ENCODE data around the gene ITGB6. TPM values are rescaled to one million over a fixed set of nuclear protein-coding genes. Genes with fewer than 3 reads are reported as not detected.
A peak's percentile ranks its signal among the peaks of the same experiment; 100 is the strongest.

Gene ITGB6
- total and polyA plus RNA-seq, 2 of the 4 experiments (the other 2 are of a cell fraction) = under 0.01 TPM; not detected in 1

- Histone ChIP-seq H4K20me1 (ENCODE audit: insufficient read depth, low read length) (no peaks in the 10 kb centered on the region), H2BK5ac (ENCODE audit: low read depth, low read length, poor library complexity, severe bottlenecking) (peak overlapping the region; percentile 97), H2AFZ (replicated peaks; ENCODE audit: low read length, poor library complexity) (no peak overlapping the region), H3K56ac (ENCODE audit: extremely low read depth, insufficient read depth, low read length) (no peak overlapping the region), H3K27me3 (ENCODE audit: control insufficient read depth, insufficient read depth, low read length) (no peaks in the 10 kb centered on the region), H3K36me3 (ENCODE audit: control insufficient read depth, insufficient read depth, low read length) (no peaks in the 10 kb centered on the region), H2BK20ac (ENCODE audit: low read depth, low read length) (peak overlapping the region; percentile 92), H4K91ac (ENCODE audit: insufficient read depth, low read depth, low read length) (peak overlapping the region; percentile 99), H3K14ac (replicated peaks; ENCODE audit: low read depth, low read length) (peak overlapping the region; percentile 98), H3K9ac (ENCODE audit: low read depth, low read length) (no peak overlapping the region), H3K9me1 (ENCODE audit: insufficient read depth, low read length) (peaks cover 37% of the 10 kb centered on the region), H2BK15ac (ENCODE audit: low read depth, low read length) (peak overlapping the region; percentile 90; the same call in 2 of the 3 replicates), H3K4me2 (ENCODE audit: low read depth, low read length) (no peak overlapping the region), H3K79me1 (ENCODE audit: low read depth in 1 of 2, low read length in 2 of 2) (peaks cover 0 to 5% of the 10 kb centered on the region in 2 experiments; a peak in 1 of 4 replicates), H3K4me1 (ENCODE audit: control insufficient read depth, insufficient read depth, low read length) (peaks cover 36% of the 10 kb centered on the region), H3K18ac (ENCODE audit: low read depth, low read length) (peak overlapping the region; percentile 82; the same call in 1 of the 2 replicates), H3K4me3 (ENCODE audit: insufficient read depth, low read depth, low read length) (no peak overlapping the region), H2AK5ac (ENCODE audit: low read depth, low read length) (peak overlapping the region; percentile 93), H4K8ac (ENCODE audit: low read depth in 2 of 2, low read length in 2 of 2) (peak overlapping the region; percentile 82 to 97; a peak in 2 of 4 replicates), H2BK120ac (ENCODE audit: low read depth, low read length) (peak overlapping the region; percentile 98), H4K5ac (ENCODE audit: low read depth, low read length) (peak overlapping the region; percentile 92; the same call in 1 of the 2 replicates), H2AK9ac (replicated peaks; ENCODE audit: low read depth, low read length, poor library complexity) (no peak overlapping the region), H3K9me3 (ENCODE audit: control insufficient read depth, insufficient read depth, low read length) (no peaks in the 10 kb centered on the region), H3K27ac (ENCODE audit: insufficient read depth, low read length) (no peak overlapping the region), H3K4ac (ENCODE audit: low read depth, low read length) (peak overlapping the region; percentile 98), H3K23ac (ENCODE audit: low read depth, low read length) (peak overlapping the region; percentile 96; the same call in 1 of the 2 replicates)
- in situ Hi-C loops (cut with MboI; ENCODE audit: low sequenced_read_pairs) (no loop called here), dilution Hi-C loops (cut with HindIII; ENCODE audit: low sequenced_read_pairs, unreplicated experiment) (no loop called here), intact Hi-C loops (cut with micrococcal nuclease) (no loop called here)
- no TSS peak for BruUV-seq (replicated peaks)
- ChIA-PET CTCF (interaction anchor here (1.1 kb wide), 1 partner anchor 772 kb away, joined by 3 read pairs; no protein-coding TSS in a partner anchor), POLR2A (ENCODE audit: unreplicated experiment) (no interaction called here)
- TF ChIP-seq MAZ (IDR thresholded peaks at IDR 0.05; ENCODE audit: borderline replicate concordance, low read depth, low read length) = no peak
- no peak for TF ChIP-seq RAD21 (IDR thresholded peaks at IDR 0.05; ENCODE audit: low read length)
- TF ChIP-seq CTCF (conservative IDR thresholded peaks at IDR 0.05; ENCODE audit: low read depth, low read length) = no peak
- TF ChIP-seq RFX5 (IDR thresholded peaks at IDR 0.05; ENCODE audit: low read depth, low read length) = no peak
- no peak for TF ChIP-seq BHLHE40 (IDR thresholded peaks at IDR 0.05; ENCODE audit: low read depth, low read length)
- no peak for TF ChIP-seq USF2 (IDR thresholded peaks at IDR 0.05; ENCODE audit: low read depth, low read length)
- no peak for TF ChIP-seq MAFK (IDR thresholded peaks at IDR 0.05; ENCODE audit: low read depth, low read length)
- TF ChIP-seq ELK1 (IDR thresholded peaks at IDR 0.05; ENCODE audit: borderline replicate concordance, low read depth, low read length) = no peak
- TF ChIP-seq NFE2L2 (IDR thresholded peaks at IDR 0.05; ENCODE audit: low read depth, low read length) = no peak
- no peak for TF ChIP-seq FOS (IDR thresholded peaks at IDR 0.05; ENCODE audit: low read depth, low read length)
- no peak for TF ChIP-seq CHD1 (IDR thresholded peaks at IDR 0.05; ENCODE audit: low read depth, low read length)
- TF ChIP-seq CEBPB (IDR thresholded peaks at IDR 0.05; ENCODE audit: low read depth, low read length) = no peak
- no peak for ATAC-seq (ENCODE audit: low read depth)
- 100% methylated on average over 1 of the region's 7 CpGs; no CpG with 5 or more reads in 1 of the 2 experiments for WGBS, 2 experiments (ENCODE audit: extremely low coverage in 2 of 2, insufficient read length in 1 of 2)
- no peak for DNase-seq
These were observed 22.6 kb upstream of the ITGB6 start for GRCh38 chr2:160222546-160223283.
